Heart left ventricle (tissue), 16 donors: ENCODE measurements around the gene IFNGR1. TPM values are rescaled to one million over a fixed set of nuclear protein-coding genes. Genes with fewer than 3 reads are reported as not detected.

Source experiments
- ATAC-seq, 4 donors: fragments of 200-7000 bp; cut with Tn5 transposase; one replicate each; pipeline ENCODE4 v1.9.1; 2020 to 2022; ENCODE audit warnings: moderate library complexity in 4 of 4, mild to moderate bottlenecking in 3 of 4, moderate number of reproducible peaks in 1 of 4
- DNase-seq, 5 donors: peaks; one replicate each; pipeline ENCODE4 v3.0.0-alpha.2; 2020
- H3K27ac ChIP-seq, 12 donors: fragments of 200-600 bp; sonication (generic) in 4 of 12; one replicate each; pipeline versions ENCODE4 v1.5.0 to v1.8.0; 2016 to 2022; ENCODE audit warnings: mild to moderate bottlenecking in 2 of 12
- H3K27me3 ChIP-seq, 9 donors: fragments of 200-600 bp; sonication (generic) in 2 of 9; one replicate each; pipeline versions ENCODE4 v1.5.1 to v1.8.0; 2016 to 2022; ENCODE audit warnings: mild to moderate bottlenecking in 3 of 9
- H3K36me3 ChIP-seq, 9 donors: fragments of 200-600 bp; sonication (generic) in 2 of 9; one replicate each; pipeline versions ENCODE4 v1.5.0 to v1.8.0; 2018 to 2022; ENCODE audit warnings: mild to moderate bottlenecking in 2 of 9
- H3K4me1 ChIP-seq, 12 donors: fragments of 200-600 bp; sonication (generic) in 4 of 12; one replicate each; pipeline versions ENCODE4 v1.5.0 to v1.8.0; 2016 to 2022; ENCODE audit warnings: mild to moderate bottlenecking in 3 of 12
- H3K4me3 ChIP-seq, 12 donors: fragments of 200-600 bp; sonication (generic) in 4 of 12; one replicate each; pipeline versions ENCODE4 v1.5.0 to v1.8.0; 2017 to 2022; ENCODE audit warnings: mild to moderate bottlenecking in 9 of 12, moderate library complexity in 4 of 12
- H3K9me3 ChIP-seq, 12 donors: fragments of 200-600 bp; sonication (generic) in 4 of 12; one replicate each; pipeline versions ENCODE4 v1.5.0 to v1.8.0; 2016 to 2022; ENCODE audit warnings: mild to moderate bottlenecking in 1 of 12
- CTCF ChIP-seq, 12 donors: fragments of 200-600 bp; sonication (generic) in 4 of 12; IDR thresholded peaks; one replicate each; pipeline versions ENCODE4 v1.5.0 to v1.8.0; 2018 to 2022; ENCODE audit warnings: antibody characterized with exemption in 12 of 12, mild to moderate bottlenecking in 5 of 12
- POLR2A ChIP-seq, 2 donors: fragments of 450-650 bp; IDR thresholded peaks; one replicate each; pipeline ENCODE4 v1.6.1; 2017; ENCODE audit warnings: antibody characterized with exemption in 2 of 2, mild to moderate bottlenecking in 2 of 2, moderate library complexity in 2 of 2
- WGBS, 4 donors: extraction: QIAGEN DNeasy Blood & Tissue Kit in 2 of 4; methylation state at CpG; one replicate each; pipeline versions ENCODE4 v1.1.5 to v1.1.7; 2013 to 2018; 5-methylcytosine and 5-hydroxymethylcytosine counted together
- intact Hi-C, 10 donors: fragments of 100-400 bp; cut with DNase I; formaldehyde crosslinking; loops; one replicate each; pipeline versions ENCODE4 v1.11.1 to v1.14.2; 2022
- polyA plus RNA-seq, 2 donors: library from polyadenylated mRNA; stranded (reverse); fragments of 200-250 nt; gene quantifications; one replicate each; pipeline ENCODE4 v1.2.3, GENCODE V29; 2013
- total RNA-seq, 9 donors: library from RNA; depleted of rRNA in 2 of 9; stranded (reverse); fragments of >200 nt in 2 of 9; fragmentation: NEBNext Ultra II Directional in 3 of 9; extraction: Animal tissue kit (Norgen Biotek cat#: 25700) in 3 of 9; gene quantifications; one replicate each; pipeline versions ENCODE4 v1.1.0 to v1.2.4, GENCODE V29; 2016 to 2023
- donor health status: ischemic (EF 13 %, LVEDD 7.1; RV severe dilation, severe dysfunction).
- donor health status: healthy with polysubstance abuse.
- donor health status: DM: no; HTN: yes; CAD: no.
- donor health status: DM: no; HTN: no; CAD: no.
- donor health status: ischemic (EF 25% LVEDD 6.9; RV normal size, moderate dysfunction).
- donor health status: ischemic (EF 25% LVEDD 5.7; RV mildly dilated, moderate dysfunction).
- donor health status: healthy.
- donor health status: DM: yes; HTN: yes; CAD: no.
- donor health status: ischemic (EF 35%, LVEDD 5.7; RV mildly dilated, moderate dysfunction).
- donor health status: nonischemic (EF 11% LVEDD 7.7; RV severe dilation, severe dysfunction).
- donor health status: DM: yes; HTN: yes; CAD: no.
- donor health status: PGD.
- donor health status: ischemic (EF 29% LVEDD 5.4; RV normal size, mild dysfunction).
- donor health status: nonischemic (EF 23%, LVEDD 6.1; RV moderate dilation, normal function).

Gene IFNGR1
- total and polyA plus RNA-seq, 11 donors = 68.6 to 152 (median 79.2) TPM

DNA sequence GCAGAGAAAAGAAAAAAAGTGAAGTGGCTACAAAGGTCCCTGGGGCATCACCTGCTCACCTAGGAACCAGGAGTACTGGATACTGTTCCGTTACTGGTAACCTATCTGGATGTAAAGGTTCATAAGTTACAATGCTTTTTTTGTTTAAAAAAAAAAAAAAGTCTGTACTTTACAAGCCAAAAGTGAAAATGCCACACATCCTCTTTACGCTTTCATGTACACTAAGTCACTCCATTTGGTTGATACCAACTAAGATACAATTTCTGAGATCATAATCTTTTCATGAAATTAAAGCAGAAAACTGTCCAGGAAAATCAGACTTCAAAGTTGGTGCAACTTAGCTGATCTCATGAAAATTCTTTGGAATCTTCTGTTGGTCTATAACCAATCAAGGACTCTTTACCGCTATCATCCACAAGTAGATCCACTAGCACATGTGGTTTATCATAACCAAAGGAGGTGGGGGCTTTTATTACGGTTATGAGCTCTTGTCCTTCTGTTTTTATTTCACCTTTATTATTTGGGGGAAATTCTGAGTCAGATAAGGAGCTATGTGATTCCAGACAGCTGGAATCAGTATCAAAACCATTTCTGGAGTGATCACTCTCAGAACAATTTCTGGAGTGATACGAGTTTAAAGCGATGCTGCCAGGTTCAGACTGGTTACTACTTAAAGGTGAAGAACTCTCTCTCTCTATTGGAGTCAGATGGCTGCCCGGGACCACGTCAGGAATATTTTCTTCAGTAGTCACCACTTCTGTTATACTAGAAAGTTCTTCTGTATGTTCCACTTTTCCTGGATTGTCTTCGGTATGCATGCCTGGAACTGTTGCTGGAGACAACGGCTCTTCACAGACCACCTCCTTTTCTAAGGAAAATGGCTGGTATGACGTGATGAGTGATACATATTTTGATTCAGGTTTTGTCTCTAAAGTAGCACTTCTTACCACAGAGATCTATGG is 21.2 kb downstream of the IFNGR1 start:
- H3K4me1 ChIP-seq = peaks cover 0 to 38% (median 8%) of the 10 kb centered on the region in 12 donors
- H3K9me3 ChIP-seq = no peaks in the 10 kb centered on the region
- peaks cover 0 to 66% (median 62%) of the 10 kb centered on the region in 9 donors for H3K36me3 ChIP-seq
- no peaks in the 10 kb centered on the region for H3K27me3 ChIP-seq
- intact Hi-C loops = no loop called here
- 92 to 94% (median 92%) methylated on average over 11 of the region's 11 CpGs for WGBS, 4 donors
- no peak overlapping the region for H3K27ac ChIP-seq
- ATAC-seq (no peak), DNase-seq (no peak)
- TF ChIP-seq POLR2A (IDR thresholded peaks at IDR 0.05) (no peak), CTCF (IDR thresholded peaks at IDR 0.05) (no peak)
- no peak overlapping the region for H3K4me3 ChIP-seq

- H3K27me3 ChIP-seq = no peaks in the 10 kb centered on the region
- H3K27ac ChIP-seq = no peak overlapping the region
- no peak for DNase-seq
- intact Hi-C loops = no loop called here
- peaks cover 0 to 39% (median 21%) of the 10 kb centered on the region in 12 donors for H3K4me1 ChIP-seq
- no peak for ATAC-seq
- H3K36me3 ChIP-seq = peaks cover 0 to 24% (median 21%) of the 10 kb centered on the region in 9 donors
- WGBS, 4 donors = 71 to 78% (median 76%) methylated on average over 5 of the region's 5 CpGs
- TF ChIP-seq POLR2A (IDR thresholded peaks at IDR 0.05) = no peak
- no peak for TF ChIP-seq CTCF (IDR thresholded peaks at IDR 0.05)
- no peak overlapping the region for H3K4me3 ChIP-seq
- H3K9me3 ChIP-seq = peaks cover 0 to 18% (median 6%) of the 10 kb centered on the region in 12 donors
Observed at GRCh38 chr6:137193256-137194070, 25.7 kb downstream of the IFNGR1 start.

- H3K4me3 ChIP-seq = no peak overlapping the region
- DNase-seq (no peak), ATAC-seq (no peak)
- intact Hi-C loops = no loop called here
- H3K36me3 ChIP-seq = peaks cover 0 to 17% (median 15%) of the 10 kb centered on the region in 9 donors
- TF ChIP-seq POLR2A (IDR thresholded peaks at IDR 0.05) (no peak), CTCF (IDR thresholded peaks at IDR 0.05) (no peak)
- H3K4me1 ChIP-seq = peaks cover 0 to 39% (median 21%) of the 10 kb centered on the region in 12 donors
- no peak overlapping the region for H3K27ac ChIP-seq
- peaks cover 0 to 25% (median 9%) of the 10 kb centered on the region in 12 donors for H3K9me3 ChIP-seq
- no peaks in the 10 kb centered on the region for H3K27me3 ChIP-seq
- 89 to 93% (median 91%) methylated on average over 4 of the region's 4 CpGs for WGBS, 4 donors
Observed at GRCh38 chr6:137192821-137193220, 26.4 kb downstream of the IFNGR1 start.
